ENCODE data around the gene C2orf92. TPM values are rescaled to one million over a fixed set of nuclear protein-coding genes. Genes with fewer than 3 reads are reported as not detected.

C2orf92 gene
- total and polyA plus RNA-seq, 2 donors (not counting 3 experiments of a cell fraction or from before 2014, with no cell fraction given) = 1.8 to 7.9 TPM

DNA sequence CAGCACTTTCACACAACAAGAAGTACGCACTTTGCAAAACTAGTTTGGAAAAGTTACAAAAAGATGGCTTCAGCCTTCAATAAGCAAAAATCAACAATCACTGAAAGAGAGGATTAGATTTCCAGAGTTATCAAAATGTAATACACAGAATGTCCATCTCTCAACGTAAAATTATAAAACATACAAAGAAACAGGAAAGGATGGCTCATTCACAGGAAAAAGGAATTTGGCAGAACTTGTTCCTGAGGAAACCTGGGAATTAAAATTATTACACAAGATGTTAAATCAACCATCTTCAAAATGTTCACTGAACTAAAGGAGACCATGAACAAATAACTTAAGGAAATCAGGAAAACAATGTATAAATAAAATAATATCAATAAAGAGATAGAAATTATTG lies 8.0 kb downstream of the C2orf92 start:
- TF ChIP-seq, protein P1, sequence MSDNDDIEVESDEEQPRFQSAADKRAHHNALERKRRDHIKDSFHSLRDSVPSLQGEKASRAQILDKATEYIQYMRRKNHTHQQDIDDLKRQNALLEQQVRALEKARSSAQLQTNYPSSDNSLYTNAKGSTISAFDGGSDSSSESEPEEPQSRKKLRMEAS (IDR thresholded peaks at IDR 0.05; ENCODE audit: insufficient read depth, insufficient read length) = no peak
- TF ChIP-seq GATA2 (IDR thresholded peaks at IDR 0.05; ENCODE audit: insufficient read depth, insufficient read length, low read depth, low read length) (no peak), JUN (IDR thresholded peaks at IDR 0.05; ENCODE audit: borderline replicate concordance, insufficient read depth, insufficient read length, low read depth) (no peak), EZH2 (IDR thresholded peaks at IDR 0.05; ENCODE audit: borderline replicate concordance, low read depth, low read length, severe bottlenecking) (no peak), MYC (IDR thresholded peaks at IDR 0.05; ENCODE audit: low read depth, low read length) (no peak), POLR2AphosphoS5 (IDR thresholded peaks at IDR 0.05; ENCODE audit: insufficient read depth, low read depth, low read length) (no peak), FOS (IDR thresholded peaks at IDR 0.05; ENCODE audit: borderline replicate concordance, insufficient read depth, low read length) (peak; percentile 57)
- TF ChIP-seq, protein P2, sequence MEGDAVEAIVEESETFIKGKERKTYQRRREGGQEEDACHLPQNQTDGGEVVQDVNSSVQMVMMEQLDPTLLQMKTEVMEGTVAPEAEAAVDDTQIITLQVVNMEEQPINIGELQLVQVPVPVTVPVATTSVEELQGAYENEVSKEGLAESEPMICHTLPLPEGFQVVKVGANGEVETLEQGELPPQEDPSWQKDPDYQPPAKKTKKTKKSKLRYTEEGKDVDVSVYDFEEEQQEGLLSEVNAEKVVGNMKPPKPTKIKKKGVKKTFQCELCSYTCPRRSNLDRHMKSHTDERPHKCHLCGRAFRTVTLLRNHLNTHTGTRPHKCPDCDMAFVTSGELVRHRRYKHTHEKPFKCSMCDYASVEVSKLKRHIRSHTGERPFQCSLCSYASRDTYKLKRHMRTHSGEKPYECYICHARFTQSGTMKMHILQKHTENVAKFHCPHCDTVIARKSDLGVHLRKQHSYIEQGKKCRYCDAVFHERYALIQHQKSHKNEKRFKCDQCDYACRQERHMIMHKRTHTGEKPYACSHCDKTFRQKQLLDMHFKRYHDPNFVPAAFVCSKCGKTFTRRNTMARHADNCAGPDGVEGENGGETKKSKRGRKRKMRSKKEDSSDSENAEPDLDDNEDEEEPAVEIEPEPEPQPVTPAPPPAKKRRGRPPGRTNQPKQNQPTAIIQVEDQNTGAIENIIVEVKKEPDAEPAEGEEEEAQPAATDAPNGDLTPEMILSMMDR (IDR thresholded peaks at IDR 0.05; ENCODE audit: extremely low read depth in 1 of 2, insufficient read depth in 1 of 2, low read depth in 1 of 2, low read length in 2 of 2) = no peak
- POLR2A ChIA-PET = interaction anchor here (1.3 kb wide), 1 partner anchor 13 kb away, joined by 4 read pairs; the partner anchor contains the start of gene ACTR1B
- Histone ChIP-seq H3K27ac (ENCODE audit: insufficient read depth, low read depth, low read length) (peak overlapping the region; percentile 34), H3K4me1 (ENCODE audit: control insufficient read depth, extremely low read depth, insufficient read depth, low read length) (peaks cover 17% of the 10 kb centered on the region), H3K9me1 (replicated peaks; ENCODE audit: control insufficient read depth, extremely low read depth, insufficient read depth, low read length) (no peaks in the 10 kb centered on the region), H3K9me3 (replicated peaks; ENCODE audit: control insufficient read depth, insufficient read depth, low read length) (no peaks in the 10 kb centered on the region), H3K4me2 (ENCODE audit: insufficient read depth, low read length) (peak overlapping the region; percentile 86), H3K9ac (replicated peaks; ENCODE audit: extremely low read depth, insufficient read depth, low read length) (peak overlapping the region; percentile 16), H3K36me3 (ENCODE audit: control insufficient read depth in 2 of 2, extremely low read depth in 1 of 2, insufficient read depth in 2 of 2, low read length in 2 of 2) (no peaks in the 10 kb centered on the region), H3K4me3 (replicated peaks in 1 of 3; ENCODE audit: insufficient read depth in 1 of 3, low read depth in 1 of 3, low read length in 3 of 3) (no peak overlapping the region), H3K79me2 (ENCODE audit: control insufficient read depth, insufficient read depth, low read length) (no peaks in the 10 kb centered on the region), H4K20me1 (replicated peaks; ENCODE audit: control insufficient read depth, extremely low read depth, insufficient read depth, low read length) (no peaks in the 10 kb centered on the region), H2AFZ (ENCODE audit: low read depth, low read length) (peak overlapping the region; percentile 44), H3K27me3 (ENCODE audit: control insufficient read depth in 2 of 2, insufficient read depth in 2 of 2, low read length in 2 of 2) (peaks cover 0 to 2% of the 10 kb centered on the region in 2 experiments)
- FAIRE-seq (peak; percentile 81), DNase-seq (ENCODE audit: low read depth, low spot score) (peak; percentile 56)
- dilution Hi-C loops (cut with MboI; ENCODE audit: extremely low pct_ligation_motif_present, low sequenced_read_pairs) (no loop called here), intact Hi-C loops (cut with micrococcal nuclease) (no loop called here)
- CTCF ChIA-PET = interaction anchor here (1.6 to 3.6 kb wide), 3 partner anchors 13 to 23 kb away, joined by 4 to 17 read pairs (median 6); partner anchors contain the start of gene ACTR1B
- no TSS peak for BruUV-seq (replicated peaks)

Measured in endothelial cell of umbilical vein (primary cell).